Skeletal muscle cell (primary cell): Measurements from ENCODE around the gene SLPI.
A peak's percentile ranks its signal among the peaks of the same experiment; 100 is the strongest.

ENCODE experiments used
- DNase-seq: peaks from one replicate; pipeline ENCODE4 v3.0.0-alpha.2; 2010; ENCODE audit warnings: low read depth
- H3K4me3 ChIP-seq: 2 replicates; pipeline ENCODE4 v1.5.1; 2011; ENCODE audit warnings: low read depth, mild to moderate bottlenecking, control low read depth, low read length, moderate library complexity

The SLPI gene, protein sequence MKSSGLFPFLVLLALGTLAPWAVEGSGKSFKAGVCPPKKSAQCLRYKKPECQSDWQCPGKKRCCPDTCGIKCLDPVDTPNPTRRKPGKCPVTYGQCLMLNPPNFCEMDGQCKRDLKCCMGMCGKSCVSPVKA

DNA sequence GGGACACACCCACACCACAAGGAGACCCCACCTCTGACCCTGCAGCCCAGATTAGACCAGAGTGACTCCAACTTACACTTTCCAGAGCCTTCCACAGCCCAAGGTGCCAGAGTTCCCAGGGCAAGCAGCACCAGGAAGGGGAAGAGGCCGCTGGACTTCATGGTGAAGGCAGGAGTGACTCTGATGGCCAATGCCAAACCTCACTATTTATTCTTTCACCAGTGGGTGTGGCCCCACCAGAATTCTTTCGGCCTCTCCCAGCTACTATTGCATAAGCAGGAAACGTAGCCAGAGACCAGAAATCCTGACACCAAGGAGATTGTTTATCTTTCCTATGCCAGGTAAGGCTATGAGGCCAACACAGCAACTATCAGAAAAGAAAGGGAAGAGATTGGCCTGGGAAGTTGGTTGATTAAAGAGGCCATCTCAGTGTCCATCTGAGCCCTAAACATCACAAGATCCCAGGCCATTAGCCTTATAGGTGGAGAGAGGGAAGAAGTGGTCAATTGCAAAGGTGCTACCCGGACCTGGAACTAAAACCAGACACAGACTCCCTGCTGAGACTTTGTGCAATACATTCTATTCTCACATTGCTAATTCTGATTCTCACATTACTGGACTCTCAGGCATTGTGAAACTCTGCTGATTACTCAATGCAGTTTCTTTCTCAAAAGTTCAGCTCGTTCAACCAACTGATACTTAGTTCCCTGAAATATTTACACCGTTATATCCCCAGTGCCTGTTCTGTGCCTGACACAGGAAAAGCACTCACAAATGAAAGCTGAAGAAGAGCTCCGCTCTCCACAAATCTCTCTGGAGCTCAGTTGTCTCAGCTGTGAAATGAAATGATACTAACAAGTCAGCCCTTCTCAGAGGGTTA, at the start of gene SLPI:
TSS of gene SLPI (minus strand) at position 182 of the 880 bp plus-strand sequence. CDS start at position 161, 21 bp downstream.
- H3K4me3 ChIP-seq, result no peak within 1 kb of the TSS
- DNase-seq, result peak; percentile 22

GRCh38 chr20:45303586-45304463, 49.5 kb upstream of the SLPI start:
- DNase-seq, result no peak
- no peak overlapping the region for H3K4me3 ChIP-seq

DNA sequence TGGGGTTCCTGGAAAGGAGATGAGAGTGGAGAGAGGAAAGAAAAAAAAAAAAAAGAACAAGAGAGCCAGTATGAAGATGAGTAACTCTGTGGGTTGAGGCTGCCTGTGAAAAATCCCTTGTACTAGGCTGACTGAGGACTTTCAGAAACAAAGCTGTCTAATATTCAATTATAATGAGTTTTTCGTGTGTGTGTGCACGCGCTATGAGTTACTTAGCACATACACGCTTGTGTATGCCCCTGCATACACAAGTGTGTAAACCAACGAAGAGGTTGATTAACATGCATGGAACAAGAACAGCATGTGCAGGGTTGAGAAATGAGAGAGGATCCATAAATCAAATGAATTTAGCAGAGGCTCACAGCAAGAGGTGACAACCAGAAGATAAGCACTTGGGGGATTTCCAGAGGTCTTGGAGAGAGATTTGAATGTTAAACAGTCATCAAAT, 47.5 kb upstream of the SLPI start:
- no peak for DNase-seq
- H3K4me3 ChIP-seq, result no peak overlapping the region

GRCh38 chr20:45300961-45301360, 46.6 kb upstream of the SLPI start:
- DNase-seq, result no peak

GRCh38 chr20:45299786-45300185, 45.4 kb upstream of the SLPI start:
- no peak overlapping the region for H3K4me3 ChIP-seq
- no peak for DNase-seq

More at GRCh38 chr20:45300961-45301360, 46.6 kb upstream of the SLPI start:
- H3K4me3 ChIP-seq, result no peak overlapping the region

GRCh38 chr20:45297786-45298497, 43.6 kb upstream of the SLPI start:
- no peak overlapping the region for H3K4me3 ChIP-seq
- DNase-seq, result no peak

- DNase-seq, result no peak
- no peak overlapping the region for H3K4me3 ChIP-seq
Observed at GRCh38 chr20:45294659-45295058, 40.3 kb upstream of the SLPI start.

DNA sequence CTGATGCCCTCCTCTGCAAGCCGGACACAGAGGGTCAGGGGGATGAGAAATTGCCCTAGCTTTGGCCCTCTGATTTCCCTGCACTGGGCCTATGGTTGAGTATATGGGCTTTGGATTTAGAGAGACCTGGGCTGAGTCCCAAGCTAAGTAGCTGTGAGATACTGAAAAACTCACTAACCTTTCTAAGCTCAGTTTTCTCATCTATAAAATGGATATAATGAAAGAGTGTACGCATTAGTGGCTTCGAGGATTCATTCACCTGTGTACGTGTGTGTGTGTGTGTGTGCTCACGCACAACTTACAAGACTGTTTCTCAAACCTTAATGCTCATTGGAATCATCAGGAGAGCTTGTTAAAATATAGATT, 39.6 kb upstream of the SLPI start:
- H3K4me3 ChIP-seq, result peak overlapping the region; percentile 59
- DNase-seq, result no peak

- no peak for DNase-seq
- H3K4me3 ChIP-seq, result peak overlapping the region; percentile 59
Observed at GRCh38 chr20:45293041-45294002, 39.0 kb upstream of the SLPI start.

DNA sequence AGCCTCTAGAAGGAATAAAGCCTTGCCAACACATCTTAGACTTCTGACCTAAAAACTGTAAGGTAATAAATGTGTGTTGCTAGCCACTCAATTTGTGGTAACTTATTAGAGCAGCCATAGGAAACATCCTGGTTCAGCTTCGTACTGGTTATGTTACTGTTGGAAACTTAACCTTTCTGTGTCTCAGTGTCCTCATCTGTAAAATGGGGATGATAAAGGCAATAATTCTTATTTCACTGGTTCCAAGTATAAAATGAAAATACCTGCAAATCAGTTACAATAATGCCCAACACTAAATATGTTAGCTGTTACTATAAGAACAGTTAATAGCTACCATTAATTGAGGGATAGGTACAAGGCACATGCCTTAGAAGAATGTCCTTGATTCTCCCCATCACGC, 38.0 kb upstream of the SLPI start:
- no peak for DNase-seq
- no peak overlapping the region for H3K4me3 ChIP-seq

GRCh38 chr20:45291526-45291925, 37.2 kb upstream of the SLPI start:
- no peak for DNase-seq
- no peak overlapping the region for H3K4me3 ChIP-seq

GRCh38 chr20:45290677-45291355, 36.5 kb upstream of the SLPI start:
- no peak for DNase-seq
- H3K4me3 ChIP-seq, result no peak overlapping the region

DNA sequence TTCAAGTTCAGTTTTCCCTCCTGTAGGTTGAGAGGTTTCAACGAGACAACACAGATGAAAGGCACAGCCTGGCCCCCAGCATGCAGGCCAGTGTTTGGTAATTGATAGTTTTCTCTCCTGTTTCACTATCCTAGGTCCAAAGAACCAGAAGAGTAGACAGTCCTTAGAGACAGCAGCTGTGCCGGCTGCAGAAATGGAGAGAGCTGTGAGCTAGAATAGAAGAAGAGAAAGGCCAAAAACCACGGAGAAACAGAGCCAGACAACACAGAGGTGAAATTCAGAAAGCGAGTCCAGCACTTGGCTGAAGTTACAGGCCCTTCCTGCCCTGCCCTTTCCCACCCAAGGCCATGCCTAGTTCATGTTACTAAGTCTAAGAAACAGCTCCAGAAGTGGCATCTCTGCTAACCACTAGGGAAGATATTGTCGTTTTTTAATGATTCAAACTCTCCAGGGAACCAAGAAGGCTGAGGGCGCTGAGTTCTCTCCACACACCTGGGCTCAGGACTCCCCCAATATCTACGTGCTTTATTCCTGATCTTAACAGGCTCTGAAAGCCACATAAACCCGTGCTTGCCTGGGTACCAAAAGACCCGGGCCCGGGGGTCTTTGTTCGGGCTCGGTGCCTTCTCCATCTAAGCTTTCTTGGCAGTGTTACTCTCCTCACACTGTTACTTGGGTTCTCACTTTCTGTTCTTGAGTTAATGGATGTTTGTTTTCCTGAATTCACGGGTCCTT, 35.7 kb upstream of the SLPI start:
- H3K4me3 ChIP-seq, result no peak overlapping the region
- DNase-seq, result no peak

GRCh38 chr20:45288860-45289259, 34.5 kb upstream of the SLPI start:
- no peak overlapping the region for H3K4me3 ChIP-seq
- no peak for DNase-seq

- no peak for DNase-seq
Observed at GRCh38 chr20:45288376-45288775, 34.0 kb upstream of the SLPI start.

DNA sequence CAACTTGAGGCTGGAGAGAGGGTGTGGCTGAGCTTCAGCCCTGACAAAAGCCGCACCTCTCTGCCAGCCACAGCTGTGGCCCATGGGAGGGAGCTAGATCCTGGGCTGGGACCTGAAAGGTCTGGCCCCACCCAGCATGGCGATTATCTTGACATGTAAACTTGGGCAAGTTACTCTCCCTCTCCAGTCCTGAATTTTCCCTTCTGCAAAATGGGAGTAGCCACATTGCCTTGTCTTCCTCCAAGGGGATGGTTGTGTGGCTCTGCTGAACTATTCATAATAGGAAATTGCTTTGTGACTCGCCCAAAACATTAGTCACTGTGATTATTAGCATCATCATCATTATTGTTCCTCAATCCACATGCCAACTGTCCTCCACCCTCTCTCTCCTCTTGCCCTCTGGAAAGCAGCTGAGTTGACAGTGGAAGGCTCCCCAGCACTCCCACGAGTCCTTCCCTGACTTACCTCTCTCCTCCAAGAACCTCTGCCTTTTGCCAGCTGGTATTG, 29.2 kb upstream of the SLPI start:
- DNase-seq, result no peak
- no peak overlapping the region for H3K4me3 ChIP-seq

More at GRCh38 chr20:45288376-45288775, 34.0 kb upstream of the SLPI start:
- H3K4me3 ChIP-seq, result no peak overlapping the region
